Stimulated activated CD4-positive, alpha-beta T cell treated with anti-CD3 and anti-CD28 coated beads, Interleukin-12 subunit alpha, Interleukin-12 subunit beta, amount 100 ng/mL, for 48 hours (primary cell): ENCODE results near the gene NFIB.

ENCODE experiments used
- DNase-seq, 3 donors: peaks; one replicate each; pipeline ENCODE4 v3.0.0-alpha.2; 2020; ENCODE audit warnings: low read depth in 2 of 3, low spot score in 1 of 3

NFIB gene

GRCh38 chr9:14158916-14159315, 155.0 kb downstream of the NFIB start:
- DNase-seq = no peak

GRCh38 chr9:14158136-14158813, 155.7 kb downstream of the NFIB start:
- DNase-seq = no peak

DNA sequence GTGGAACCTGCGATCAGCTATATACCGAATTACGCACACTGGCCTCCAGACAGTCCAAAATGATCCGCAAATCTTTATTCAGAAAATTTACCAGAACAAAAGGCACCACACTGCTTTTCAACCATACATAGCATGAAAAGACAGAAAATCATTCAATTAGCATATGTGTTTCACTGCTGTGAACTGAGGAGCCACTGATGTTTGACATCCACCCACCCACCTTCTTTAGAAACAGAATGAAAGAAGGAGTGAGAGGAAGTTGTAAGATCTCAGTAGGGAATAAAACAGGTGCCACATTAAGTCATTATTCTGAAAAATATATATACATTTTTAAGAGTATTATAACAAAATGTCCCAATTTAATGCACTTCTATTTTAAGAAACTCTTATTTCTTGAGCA, 156.8 kb downstream of the NFIB start:
- DNase-seq = no peak

GRCh38 chr9:14156046-14156445, 157.9 kb downstream of the NFIB start:
- DNase-seq = no peak

DNA sequence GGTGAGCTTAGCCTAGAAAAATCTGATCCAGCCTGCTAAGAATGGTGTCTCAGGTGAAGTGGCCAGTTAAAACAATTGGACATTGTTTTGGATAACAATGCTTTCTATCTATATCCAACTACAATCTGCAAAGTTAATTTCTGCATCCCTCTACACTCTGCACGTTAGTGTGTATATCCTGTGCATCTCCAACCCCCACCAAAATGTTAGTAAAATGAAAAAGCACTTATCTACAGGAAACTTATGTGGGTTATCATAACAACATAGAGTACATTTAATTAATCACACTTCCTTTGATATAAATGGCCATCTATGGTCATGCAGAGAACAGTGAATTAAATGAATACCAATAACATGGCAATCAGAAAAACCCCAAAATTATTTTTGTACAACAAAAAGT, 158.7 kb downstream of the NFIB start:
- no peak for DNase-seq

- no peak for DNase-seq
Observed at GRCh38 chr9:14153310-14153720, 160.6 kb downstream of the NFIB start.

- DNase-seq = no peak
Observed at GRCh38 chr9:14151451-14151850, 162.5 kb downstream of the NFIB start.

DNA sequence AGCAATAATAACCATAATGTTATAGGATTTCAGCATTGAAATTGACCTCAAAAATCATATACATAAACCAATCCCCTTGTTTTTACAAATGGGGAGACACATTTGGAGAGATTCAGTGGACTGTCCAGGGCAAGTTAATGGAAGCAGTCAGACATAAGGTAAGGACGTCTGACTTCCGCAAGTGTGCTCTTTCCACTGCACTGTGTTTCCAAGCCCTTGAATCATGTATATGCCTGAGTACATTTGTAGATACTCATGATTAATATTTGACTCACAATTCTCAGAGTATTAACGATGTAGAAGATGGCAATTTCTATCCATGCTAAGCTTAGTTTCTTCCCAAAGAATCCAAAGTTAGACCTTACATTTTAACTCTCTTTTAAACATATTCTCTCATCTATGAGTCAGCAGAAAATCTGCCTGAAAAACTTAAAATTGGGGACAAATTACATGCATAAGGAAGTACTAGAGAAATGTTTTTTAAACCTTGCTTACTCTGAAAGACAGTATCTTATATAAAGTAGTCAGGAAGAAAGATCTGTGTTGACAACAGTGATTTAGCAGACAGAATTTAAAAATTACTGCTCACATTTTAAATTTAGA, 165.3 kb downstream of the NFIB start:
- no peak for DNase-seq

GRCh38 chr9:14147738-14148137, 166.2 kb downstream of the NFIB start:
- no peak for DNase-seq

DNA sequence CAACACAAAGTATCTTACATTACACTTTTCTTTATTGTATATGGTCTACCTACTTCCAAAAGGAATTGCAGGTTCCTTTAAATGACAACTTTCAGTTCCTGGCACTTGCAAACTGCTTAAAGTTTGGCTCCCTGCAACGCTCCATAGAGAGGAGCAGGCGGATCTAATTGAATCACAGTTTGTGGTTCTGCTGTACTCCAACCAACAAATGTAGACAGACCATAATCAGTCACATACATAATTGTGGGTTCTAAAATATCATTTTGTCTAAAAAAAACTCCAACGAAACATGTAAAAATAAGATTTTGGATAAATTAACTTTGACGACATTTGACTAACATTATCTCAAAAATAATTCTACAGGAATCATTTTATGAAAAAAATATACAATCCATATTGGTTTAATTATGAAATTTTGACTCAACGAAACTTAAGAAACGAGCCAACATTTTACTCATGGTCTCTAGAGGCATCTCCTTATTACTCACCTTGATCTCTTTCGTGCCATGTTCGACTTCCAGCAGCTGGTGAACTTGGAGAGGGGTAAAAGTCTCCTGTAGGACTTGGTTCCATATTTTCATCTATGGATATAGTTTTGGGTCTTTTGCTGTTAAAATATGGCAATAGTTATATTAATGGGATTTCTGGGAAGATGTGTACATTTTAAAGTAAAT, 167.6 kb downstream of the NFIB start:
- DNase-seq = no peak

- DNase-seq = no peak
Observed at GRCh38 chr9:14144215-14144614, 169.7 kb downstream of the NFIB start.

GRCh38 chr9:14141699-14142098, 172.2 kb downstream of the NFIB start:
- no peak for DNase-seq

DNA sequence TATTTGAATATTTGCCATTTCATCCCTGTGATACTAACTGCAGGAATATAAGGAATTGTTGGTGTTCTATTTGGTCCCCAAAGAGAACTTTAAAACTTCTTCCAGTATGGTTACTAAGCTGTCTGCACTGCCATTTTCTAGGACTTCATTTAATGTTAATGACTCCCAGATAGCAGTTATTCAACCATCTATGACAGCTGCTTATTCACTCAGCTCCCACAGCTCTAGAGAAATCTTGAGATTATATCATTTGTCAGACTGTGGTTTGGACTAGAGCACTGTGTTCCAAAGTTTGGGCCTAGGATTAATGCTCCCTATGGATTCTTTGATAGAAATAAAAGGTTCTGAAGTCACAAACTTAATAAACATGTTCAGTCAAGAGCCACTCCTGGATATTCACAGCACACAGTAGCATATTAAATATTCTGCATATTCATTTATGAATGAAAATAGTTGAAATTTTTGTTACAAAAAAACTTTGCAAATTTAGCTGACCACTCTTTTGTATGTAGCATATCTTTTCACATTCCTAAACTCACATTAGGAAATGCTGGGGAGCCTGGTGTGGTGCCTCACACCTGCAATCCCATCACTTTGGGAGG, 173.7 kb downstream of the NFIB start:
- no peak for DNase-seq

- no peak for DNase-seq
Observed at GRCh38 chr9:14139287-14139686, 174.7 kb downstream of the NFIB start.

- no peak for DNase-seq
Observed at GRCh38 chr9:14136646-14137370, 177.1 kb downstream of the NFIB start.

- no peak for DNase-seq
Observed at GRCh38 chr9:14136047-14136635, 177.8 kb downstream of the NFIB start.

DNA sequence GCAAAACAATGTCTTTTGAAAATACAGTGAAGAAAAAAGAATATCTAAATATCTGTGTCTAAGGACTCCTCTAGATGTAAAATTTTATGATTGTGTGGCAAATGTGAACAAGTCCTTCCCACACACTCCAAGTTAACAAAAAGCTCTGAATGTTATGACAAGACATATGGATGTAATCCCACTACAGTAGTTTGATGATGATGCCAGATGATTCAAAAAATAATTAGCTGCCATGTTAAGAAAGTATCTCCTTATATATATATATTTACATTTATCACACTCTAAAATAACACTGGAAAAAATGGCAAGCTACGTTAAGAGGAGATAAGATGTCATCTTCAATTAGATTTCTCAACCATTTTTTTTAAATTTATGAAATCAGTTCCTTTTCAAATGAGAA, 178.5 kb downstream of the NFIB start:
- DNase-seq = no peak

DNA sequence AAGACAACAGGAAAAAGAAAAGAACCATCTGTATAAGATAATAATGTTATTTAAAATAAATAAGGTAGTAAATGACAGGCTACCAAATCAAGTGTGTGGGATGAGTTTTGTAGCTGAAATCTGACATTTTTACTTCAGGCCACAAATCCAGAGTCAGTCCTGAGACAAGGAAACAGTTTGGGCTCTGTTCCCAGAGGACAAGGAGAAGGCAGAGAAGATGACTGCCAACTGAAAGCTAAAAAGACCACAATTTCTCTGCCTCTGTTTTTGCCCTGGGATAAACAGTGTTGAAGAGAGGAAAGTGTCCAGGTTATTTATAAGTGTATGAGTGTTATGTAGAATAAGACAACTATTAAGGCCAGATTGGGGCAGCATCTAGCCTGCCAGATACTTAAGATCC, 180.5 kb downstream of the NFIB start:
- no peak for DNase-seq

DNA sequence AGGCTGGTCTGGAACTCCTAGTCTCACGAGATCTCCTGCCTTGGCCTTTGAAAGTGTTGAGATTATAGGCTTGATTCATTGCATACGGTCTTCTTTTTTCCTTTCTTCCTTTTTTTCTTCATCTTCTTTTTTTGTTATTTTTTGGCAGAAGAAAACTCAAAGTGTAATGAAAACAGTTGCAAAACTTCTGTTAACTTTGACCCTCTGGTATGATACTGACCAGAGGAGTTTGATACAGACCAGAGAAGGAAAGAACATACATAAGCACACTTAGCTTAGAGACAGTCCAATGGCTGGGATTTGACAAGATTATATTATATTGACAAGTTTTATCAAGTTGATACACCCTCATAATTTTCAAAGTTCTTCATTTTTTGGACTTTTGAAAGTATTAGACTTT, 181.2 kb downstream of the NFIB start:
- no peak for DNase-seq

GRCh38 chr9:14131356-14132088, 182.4 kb downstream of the NFIB start:
- DNase-seq = no peak
